Measurements from ENCODE around the gene NDUFS8. TPM values are rescaled to one million over a fixed set of nuclear protein-coding genes. Genes with fewer than 3 reads are reported as not detected.

NDUFS8 gene
- total RNA-seq, 1 donor from 2014 or later: 125 TPM

DNA sequence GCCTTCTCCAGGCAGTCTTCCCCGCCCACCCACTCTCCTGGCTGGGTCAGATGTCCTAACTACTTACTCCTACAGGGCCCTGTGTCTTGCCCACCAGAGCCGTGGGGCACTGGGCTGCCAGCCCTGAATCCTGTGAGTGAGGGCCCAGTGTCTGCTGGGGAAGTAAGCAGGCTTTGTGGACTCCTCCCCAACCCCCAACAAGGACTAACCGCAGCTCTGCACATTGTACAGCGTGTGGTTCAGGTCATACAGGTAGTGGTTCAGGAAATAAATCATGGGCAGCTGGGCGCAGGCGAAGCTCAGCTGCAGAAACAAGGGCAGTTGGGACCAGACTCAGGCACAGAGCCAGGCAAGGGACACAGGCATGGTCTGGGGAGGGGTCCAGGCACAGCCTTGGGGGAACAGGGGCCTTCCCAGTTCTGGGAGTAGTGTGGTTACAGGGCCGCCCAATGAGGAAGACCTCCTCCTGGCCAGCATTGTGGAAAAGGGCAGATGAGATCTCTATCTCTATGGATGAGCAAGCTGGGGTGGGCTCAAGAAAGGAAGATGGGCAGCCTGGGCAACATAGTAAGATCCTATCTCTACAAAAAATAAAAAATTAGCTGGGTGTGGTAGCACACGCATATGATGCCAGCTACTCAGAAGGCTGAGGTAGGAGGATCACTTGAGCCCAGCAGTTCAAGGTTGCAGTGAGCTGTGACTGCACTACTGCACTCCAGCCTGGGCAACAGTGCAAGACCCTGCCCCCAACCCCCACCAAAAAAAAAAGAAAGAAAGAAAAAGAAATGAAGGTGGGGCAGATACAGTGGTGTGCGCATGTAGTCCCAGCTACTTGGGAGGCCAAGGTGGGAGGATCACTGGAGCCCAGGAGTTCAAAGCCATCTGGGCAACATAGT lies 32.1 kb upstream of the NDUFS8 start:
- Mint-ChIP-seq H3K9me3 (ENCODE audit: low read depth) (no peaks in the 10 kb centered on the region), H3K4me3 (ENCODE audit: low read depth) (no peak overlapping the region), H3K4me1 (ENCODE audit: low read depth) (peaks cover 2% of the 10 kb centered on the region), H3K27me3 (peaks cover 31% of the 10 kb centered on the region), H3K27ac (no peak overlapping the region), H3K36me3 (ENCODE audit: insufficient read depth) (peaks cover 1% of the 10 kb centered on the region)
- DNase-seq (ENCODE audit: low spot score, unreplicated experiment): no peak
- no peak for TF ChIP-seq CTCF (IDR thresholded peaks at IDR 0.05; ENCODE audit: unreplicated experiment)

DNA sequence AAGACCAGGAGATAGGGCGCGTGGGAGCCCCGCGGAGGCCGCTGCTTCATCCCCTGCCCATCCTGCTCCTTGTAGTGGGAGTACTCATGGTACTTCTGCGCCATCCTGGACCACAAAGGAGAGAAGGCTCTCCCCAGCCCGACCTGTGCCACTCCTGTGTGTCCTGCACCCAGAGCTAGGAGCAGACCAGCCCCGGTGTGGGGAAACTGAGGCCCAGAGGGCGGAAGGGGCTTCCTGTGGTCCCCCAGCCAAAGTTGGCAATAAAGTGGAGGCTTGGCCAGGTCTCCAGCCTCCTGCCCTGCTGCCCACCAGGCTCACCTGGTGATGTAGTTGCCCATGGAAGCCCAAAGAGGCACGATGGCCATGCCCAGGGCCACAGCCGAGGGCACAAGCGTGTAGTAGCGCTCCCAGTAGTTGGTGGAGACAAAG lies 31.3 kb upstream of the NDUFS8 start:
- H3K27me3 Mint-ChIP-seq: peaks cover 28% of the 10 kb centered on the region
- DNase-seq (ENCODE audit: low spot score, unreplicated experiment): no peak
- TF ChIP-seq CTCF (IDR thresholded peaks at IDR 0.05; ENCODE audit: unreplicated experiment): no peak
- no peaks in the 10 kb centered on the region for H3K9me3 Mint-ChIP-seq (ENCODE audit: low read depth)
- H3K4me3 Mint-ChIP-seq (ENCODE audit: low read depth): no peak overlapping the region
- H3K27ac Mint-ChIP-seq: no peak overlapping the region
- H3K4me1 Mint-ChIP-seq (ENCODE audit: low read depth): peaks cover 3% of the 10 kb centered on the region
- peaks cover 1% of the 10 kb centered on the region for H3K36me3 Mint-ChIP-seq (ENCODE audit: insufficient read depth)

DNA sequence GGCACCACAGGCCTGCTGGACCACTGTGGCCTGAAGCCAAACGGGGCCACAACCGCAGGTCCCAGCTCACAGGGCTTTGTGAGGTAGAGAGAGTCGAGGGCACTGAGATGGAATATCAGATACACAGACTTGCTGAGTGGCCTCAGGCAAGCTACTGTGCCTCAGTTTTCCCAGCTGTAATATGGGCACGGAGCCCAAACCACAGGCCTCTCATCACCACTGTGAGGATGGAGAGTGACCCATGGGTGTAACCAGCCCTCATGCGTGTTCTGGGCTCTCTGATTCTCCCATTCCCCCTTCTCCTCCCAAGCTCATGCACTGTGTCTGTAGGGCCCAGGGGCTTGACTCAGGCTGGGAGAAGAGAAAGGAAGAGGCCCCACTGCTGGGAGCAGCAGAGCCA lies 30.8 kb upstream of the NDUFS8 start:
- TF ChIP-seq CTCF (IDR thresholded peaks at IDR 0.05; ENCODE audit: unreplicated experiment): no peak
- Mint-ChIP-seq H3K4me1 (ENCODE audit: low read depth) (peaks cover 3% of the 10 kb centered on the region), H3K36me3 (ENCODE audit: insufficient read depth) (peaks cover 1% of the 10 kb centered on the region), H3K4me3 (ENCODE audit: low read depth) (no peak overlapping the region), H3K9me3 (ENCODE audit: low read depth) (no peaks in the 10 kb centered on the region), H3K27ac (no peak overlapping the region), H3K27me3 (peaks cover 26% of the 10 kb centered on the region)
- DNase-seq (ENCODE audit: low spot score, unreplicated experiment): no peak

GRCh38 chr11:68002575-68002937 lies 27.9 kb upstream of the NDUFS8 start:
- H3K4me3 Mint-ChIP-seq (ENCODE audit: low read depth): peak overlapping the region; percentile 64
- TF ChIP-seq CTCF (IDR thresholded peaks at IDR 0.05; ENCODE audit: unreplicated experiment): no peak
- peaks cover 3% of the 10 kb centered on the region for H3K4me1 Mint-ChIP-seq (ENCODE audit: low read depth)
- peak overlapping the region; percentile 58 for H3K27ac Mint-ChIP-seq
- no peaks in the 10 kb centered on the region for H3K9me3 Mint-ChIP-seq (ENCODE audit: low read depth)
- peaks cover 22% of the 10 kb centered on the region for H3K27me3 Mint-ChIP-seq
- no peaks in the 10 kb centered on the region for H3K36me3 Mint-ChIP-seq (ENCODE audit: insufficient read depth)
- DNase-seq (ENCODE audit: low spot score, unreplicated experiment): no peak

- H3K36me3 Mint-ChIP-seq (ENCODE audit: insufficient read depth): no peaks in the 10 kb centered on the region
- no peak for DNase-seq (ENCODE audit: low spot score, unreplicated experiment)
- peak overlapping the region; percentile 58 for H3K27ac Mint-ChIP-seq
- peak overlapping the region; percentile 64 for H3K4me3 Mint-ChIP-seq (ENCODE audit: low read depth)
- TF ChIP-seq CTCF (IDR thresholded peaks at IDR 0.05; ENCODE audit: unreplicated experiment): no peak
- no peaks in the 10 kb centered on the region for H3K9me3 Mint-ChIP-seq (ENCODE audit: low read depth)
- H3K27me3 Mint-ChIP-seq: peaks cover 21% of the 10 kb centered on the region
- peaks cover 3% of the 10 kb centered on the region for H3K4me1 Mint-ChIP-seq (ENCODE audit: low read depth)
Observed at GRCh38 chr11:68002938-68003845, 27.3 kb upstream of the NDUFS8 start.

Data from progenitor cell of endocrine pancreas (in vitro differentiated cells).